AG04449 (cell line): ENCODE data around the gene LSP1.

Experiments
- CTCF ChIA-PET: fragments of 350-600 bp; formaldehyde crosslinking; extraction: SDS; loops from one replicate; lab custom pipeline; 2021; ENCODE audit warnings: antibody characterized with exemption; lab: Yijun Ruan, JAX
- POLR2A ChIA-PET: fragments of 400-600, 350-600 bp; formaldehyde crosslinking; extraction: SDS; loops from one replicate; lab custom pipeline; 2020; ENCODE audit warnings: antibody characterized with exemption, inconsistent platforms; lab: Yijun Ruan, JAX
- DNase-seq: peaks from one replicate; pipeline ENCODE4 v3.0.0-alpha.2; 2010; ENCODE audit warnings: low read depth, low spot score
- H3K4me3 ChIP-seq: 2 replicates; pipeline ENCODE4 v1.5.1; 2011; ENCODE audit warnings: low read depth, mild to moderate bottlenecking, control low read depth, low read length
- TF ChIP-seq, protein P1 (sequence below): IDR thresholded peaks from one replicate; pipeline ENCODE4 v1.5.1; 2011; ENCODE audit warnings: mild to moderate bottlenecking, moderate library complexity, low read length, control low read depth, inconsistent platforms; ENCODE audit not compliant: insufficient read depth; ENCODE audit errors: missing control alignments

Gene LSP1

DNA sequence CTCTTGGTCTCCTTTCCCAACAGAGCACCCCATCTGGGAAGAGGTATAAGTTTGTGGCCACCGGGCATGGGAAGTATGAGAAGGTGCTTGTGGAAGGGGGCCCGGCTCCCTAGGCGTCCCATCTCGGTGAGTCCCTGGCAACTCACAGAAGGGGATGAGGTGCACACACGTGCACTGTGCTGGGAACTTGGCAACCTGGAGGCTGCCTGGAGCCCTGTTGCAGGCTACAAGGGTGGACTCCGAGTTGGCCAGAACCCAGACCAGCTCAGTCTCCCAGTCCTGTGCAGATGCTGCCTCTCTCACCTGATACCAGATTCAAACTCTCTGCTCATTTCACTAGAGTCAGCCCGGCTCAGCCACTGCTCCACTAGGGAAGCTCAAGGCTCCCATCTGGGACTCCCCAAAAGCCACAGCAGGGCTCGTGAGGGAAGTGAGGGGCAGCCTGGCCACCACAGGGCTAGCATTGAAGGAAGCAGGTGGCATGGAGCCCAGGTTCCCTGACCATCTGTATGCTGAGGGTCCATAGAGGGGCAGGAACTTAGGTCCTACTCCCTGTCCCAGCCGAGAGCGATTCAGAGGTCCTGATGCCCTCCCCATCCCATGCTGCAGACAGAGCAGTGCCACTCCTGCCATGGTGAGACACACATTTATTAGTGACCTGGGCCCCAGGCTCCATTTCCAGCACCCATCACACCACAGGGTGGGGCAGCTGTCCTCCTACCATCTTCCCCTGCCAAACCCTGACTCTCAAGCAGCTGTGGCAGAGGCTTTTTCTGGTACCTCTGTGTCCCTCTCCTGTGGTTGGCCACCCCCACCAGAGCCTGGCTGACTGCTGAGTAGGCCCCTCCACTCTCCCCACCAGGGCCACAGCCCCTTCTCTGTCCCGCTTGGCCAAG, 34.8 kb downstream of the LSP1 start:
- H3K4me3 ChIP-seq, result no peak overlapping the region
- DNase-seq, result no peak
- POLR2A ChIA-PET, result no interaction called here
- TF ChIP-seq, protein P1, sequence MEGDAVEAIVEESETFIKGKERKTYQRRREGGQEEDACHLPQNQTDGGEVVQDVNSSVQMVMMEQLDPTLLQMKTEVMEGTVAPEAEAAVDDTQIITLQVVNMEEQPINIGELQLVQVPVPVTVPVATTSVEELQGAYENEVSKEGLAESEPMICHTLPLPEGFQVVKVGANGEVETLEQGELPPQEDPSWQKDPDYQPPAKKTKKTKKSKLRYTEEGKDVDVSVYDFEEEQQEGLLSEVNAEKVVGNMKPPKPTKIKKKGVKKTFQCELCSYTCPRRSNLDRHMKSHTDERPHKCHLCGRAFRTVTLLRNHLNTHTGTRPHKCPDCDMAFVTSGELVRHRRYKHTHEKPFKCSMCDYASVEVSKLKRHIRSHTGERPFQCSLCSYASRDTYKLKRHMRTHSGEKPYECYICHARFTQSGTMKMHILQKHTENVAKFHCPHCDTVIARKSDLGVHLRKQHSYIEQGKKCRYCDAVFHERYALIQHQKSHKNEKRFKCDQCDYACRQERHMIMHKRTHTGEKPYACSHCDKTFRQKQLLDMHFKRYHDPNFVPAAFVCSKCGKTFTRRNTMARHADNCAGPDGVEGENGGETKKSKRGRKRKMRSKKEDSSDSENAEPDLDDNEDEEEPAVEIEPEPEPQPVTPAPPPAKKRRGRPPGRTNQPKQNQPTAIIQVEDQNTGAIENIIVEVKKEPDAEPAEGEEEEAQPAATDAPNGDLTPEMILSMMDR, result no peak
- CTCF ChIA-PET, result interaction anchor here (1.4 kb wide), 1 partner anchor 264 kb away, joined by 3 read pairs; no protein-coding TSS in a partner anchor

DNA sequence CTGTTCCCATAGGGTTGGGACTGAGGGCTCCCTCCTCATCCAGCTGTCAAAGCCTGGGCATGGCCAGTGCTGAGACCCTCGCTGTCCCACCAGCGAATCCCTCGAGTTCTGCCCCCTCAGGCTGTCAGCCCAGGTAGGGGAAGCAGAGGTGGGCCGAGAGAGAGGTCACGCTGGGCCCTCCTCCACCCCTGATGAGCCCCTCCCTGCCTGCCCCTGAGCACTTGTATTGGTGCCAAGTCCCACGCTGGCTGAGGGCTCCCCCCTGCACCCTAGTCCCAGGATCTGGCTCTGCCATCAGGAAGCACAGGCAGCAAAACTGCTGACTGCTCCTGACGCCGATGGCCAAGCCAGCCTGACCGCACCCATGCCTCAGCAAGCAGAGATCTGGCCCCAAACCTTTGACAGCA, 35.5 kb downstream of the LSP1 start:
- no peak for DNase-seq
- H3K4me3 ChIP-seq, result no peak overlapping the region
- ChIA-PET POLR2A (no interaction called here), CTCF (interaction anchor here (0.9 to 1.4 kb wide), 2 partner anchors 262 to 264 kb away, joined by 3 to 4 read pairs; no protein-coding TSS in a partner anchor)
- TF ChIP-seq, protein P1, result no peak

DNA sequence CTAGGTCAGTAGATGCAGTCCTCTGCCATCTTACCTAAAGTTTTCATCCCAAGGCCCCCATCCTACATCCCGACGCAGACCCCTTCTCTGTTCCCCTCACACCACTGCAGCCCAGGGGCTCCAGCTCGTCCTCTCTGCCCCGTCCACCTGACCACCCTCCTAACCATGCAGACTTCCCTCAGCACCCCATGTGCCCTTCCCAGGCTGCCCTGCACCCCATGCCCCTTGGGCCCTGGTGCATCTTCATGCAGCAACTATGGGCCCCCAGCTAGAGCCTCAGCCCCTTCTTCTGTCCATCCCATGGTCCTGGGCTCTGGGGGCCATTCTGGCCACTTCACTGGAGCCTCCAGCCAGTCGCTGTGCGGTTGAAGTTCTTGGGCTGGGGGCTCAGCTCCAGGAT, 35.9 kb downstream of the LSP1 start:
- ChIA-PET POLR2A (no interaction called here), CTCF (interaction anchor here (0.9 to 1.4 kb wide), 3 partner anchors 194 to 263 kb away, joined by 3 to 4 read pairs (median 3); no protein-coding TSS in a partner anchor)
- DNase-seq, result no peak
- TF ChIP-seq, protein P1, result no peak
- H3K4me3 ChIP-seq, result no peak overlapping the region

DNA sequence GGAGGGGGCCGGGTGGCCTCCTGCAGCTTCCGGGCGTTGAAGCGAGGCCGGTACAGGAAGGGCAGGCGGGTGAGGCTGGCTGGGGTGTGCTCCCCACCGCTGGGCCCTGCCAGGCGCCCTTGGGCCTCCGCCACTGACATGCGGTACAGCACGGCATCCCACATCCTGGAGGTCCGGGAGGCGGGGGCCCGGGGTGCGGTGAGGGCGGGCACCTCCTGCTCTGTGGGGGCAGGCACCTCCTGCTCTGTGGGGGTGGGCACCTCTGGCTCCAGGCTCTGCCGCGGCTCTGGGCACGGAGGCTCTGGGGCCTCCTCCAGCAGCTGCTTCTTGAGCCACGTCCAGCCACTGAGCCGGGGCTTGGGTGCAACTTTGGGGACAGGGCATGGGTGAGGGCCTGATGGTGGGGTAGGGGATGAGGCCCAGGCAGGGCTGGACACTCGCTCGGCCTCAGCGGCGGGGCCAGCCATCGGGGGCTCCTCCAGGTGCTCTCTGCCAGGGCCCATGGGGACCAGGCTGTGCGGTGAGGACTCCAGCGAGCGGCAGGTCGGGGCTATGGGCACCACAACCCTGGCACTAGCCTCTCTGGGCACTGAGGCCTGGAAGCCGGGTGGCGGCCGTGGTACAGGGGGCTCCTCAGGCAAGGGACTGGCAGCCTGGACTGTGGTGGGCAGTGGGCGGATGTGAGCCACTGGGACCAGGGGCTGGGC, 36.5 kb downstream of the LSP1 start:
- H3K4me3 ChIP-seq, result no peak overlapping the region
- TF ChIP-seq, protein P1, result no peak
- ChIA-PET POLR2A (no interaction called here), CTCF (interaction anchor here (0.9 to 1.4 kb wide), 3 partner anchors 195 to 263 kb away, joined by 3 to 4 read pairs (median 3); no protein-coding TSS in a partner anchor)
- no peak for DNase-seq

DNA sequence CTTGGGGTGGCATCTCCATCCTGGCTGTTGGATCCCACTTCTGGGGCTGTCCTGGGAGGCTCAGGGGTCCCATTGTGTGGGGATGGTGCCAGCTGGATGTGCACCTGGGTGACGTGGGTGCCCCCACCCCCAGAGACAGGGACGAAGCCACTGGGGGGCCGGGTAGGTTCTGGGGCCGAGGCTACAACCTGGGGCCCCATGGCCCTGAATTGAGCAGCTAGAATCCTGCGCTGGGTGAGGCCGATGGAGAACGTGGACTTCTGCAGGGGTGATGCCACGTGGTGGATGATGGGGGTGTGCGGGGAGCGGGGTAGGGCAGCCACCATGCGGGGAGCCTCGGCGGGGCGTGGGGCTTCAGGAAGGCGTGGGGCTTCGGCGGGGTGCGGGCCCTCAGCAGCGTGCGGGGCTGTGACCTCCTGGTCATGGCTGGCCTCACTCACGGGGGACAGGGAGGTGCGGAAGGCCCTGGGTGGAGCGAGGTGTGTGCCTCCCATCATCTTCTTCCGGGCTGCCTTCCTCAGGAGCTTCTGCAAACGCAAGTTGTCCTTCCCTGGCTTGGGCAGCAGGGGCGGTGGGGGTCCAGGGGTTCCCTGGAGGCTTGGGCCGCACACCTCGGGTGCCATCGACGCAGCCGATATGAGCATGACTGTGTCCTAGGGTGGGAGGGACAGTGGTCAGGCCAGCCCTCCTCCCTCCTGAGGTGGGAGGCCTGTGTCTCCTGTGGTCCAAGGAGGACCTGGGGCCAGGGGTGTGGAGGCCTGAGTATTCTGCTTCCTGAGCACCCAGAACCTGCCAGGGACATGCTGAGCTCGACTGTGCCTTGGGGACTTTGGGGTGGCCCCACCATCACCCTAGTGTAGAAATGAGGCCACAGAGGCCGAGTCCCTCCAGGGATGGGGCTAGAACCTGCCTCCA, 37.3 kb downstream of the LSP1 start:
- DNase-seq, result no peak
- POLR2A ChIA-PET, result no interaction called here
- H3K4me3 ChIP-seq, result no peak overlapping the region
- CTCF ChIA-PET, result interaction anchor here (1.1 to 2.3 kb wide), 2 partner anchors 9 to 196 kb away, joined by 3 to 18 read pairs; no protein-coding TSS in a partner anchor
- TF ChIP-seq, protein P1, result no peak
